HG03139 (cell line): ENCODE measurements around the gene TADA3.
A peak's percentile ranks its signal among the peaks of the same experiment; 100 is the strongest.
"Not testable (repeated sequence)": the region's sequence is repeated elsewhere in the genome, so short reads cannot be mapped to it uniquely, and the experiment has no call there.

Source experiments
- ATAC-seq: cut with Tn5 transposase; IDR thresholded peaks from one replicate; pipeline ENCODE4 v1.9.1; 2021; ENCODE audit not compliant: unreplicated experiment

TADA3 gene

DNA sequence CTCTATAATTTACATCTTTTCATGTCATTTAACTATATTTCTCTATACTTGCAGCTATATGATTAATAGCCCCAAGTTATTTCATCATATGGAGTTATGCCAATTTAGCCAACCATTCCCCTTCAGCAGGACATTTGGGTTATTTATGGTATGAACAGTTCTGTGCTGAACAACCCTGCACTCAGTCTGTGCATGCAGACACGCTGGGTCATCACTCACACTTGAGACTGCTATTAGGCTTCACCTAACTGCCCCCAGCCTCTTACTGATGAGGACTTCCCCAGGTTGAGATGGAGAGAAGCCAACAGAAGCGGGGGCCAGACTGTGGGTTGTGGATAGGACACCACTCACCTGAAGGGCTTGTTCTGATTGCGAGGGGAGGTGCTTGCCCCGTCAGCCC lies 7.3 kb downstream of the TADA3 start:
- ATAC-seq = no peak

DNA sequence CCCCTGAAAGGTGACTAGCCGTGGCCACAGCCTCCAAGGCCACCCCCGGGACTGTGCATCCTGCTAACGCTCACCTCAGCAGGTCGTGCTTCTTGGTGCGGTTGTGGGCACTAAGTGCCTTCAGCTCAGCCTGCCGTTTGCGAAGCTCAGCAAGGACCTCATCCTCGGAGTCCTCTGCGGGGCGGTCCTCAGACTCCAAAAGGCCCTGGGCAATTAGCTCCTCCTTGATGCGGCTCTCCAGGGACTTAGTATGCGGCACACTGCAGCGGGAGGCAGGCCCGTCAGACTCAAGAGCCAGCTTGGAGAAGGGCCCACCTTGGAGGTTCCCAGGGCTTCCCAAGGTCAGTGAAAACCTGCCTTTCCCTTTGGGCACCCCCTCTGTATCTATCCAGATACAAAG lies 8.3 kb downstream of the TADA3 start:
- ATAC-seq = no peak

DNA sequence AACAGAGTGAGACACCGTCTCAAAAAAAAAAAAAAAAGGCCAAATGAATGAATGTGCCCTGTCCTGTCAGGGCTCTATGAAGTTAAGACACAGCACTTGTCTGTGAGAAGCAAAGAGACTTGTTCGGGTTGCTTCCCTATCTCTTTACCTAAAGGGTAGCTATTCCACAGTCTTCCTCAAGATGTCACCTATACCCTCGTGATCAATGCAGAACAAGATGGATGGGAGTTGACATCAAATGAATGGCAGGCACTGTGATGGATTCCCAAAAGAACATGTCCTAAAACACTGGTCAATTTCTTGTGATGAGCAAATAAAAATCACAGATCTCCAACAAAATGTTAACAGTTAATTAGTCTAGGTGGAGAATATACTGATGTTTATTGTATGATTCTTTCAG lies 9.5 kb downstream of the TADA3 start:
- no peak for ATAC-seq

DNA sequence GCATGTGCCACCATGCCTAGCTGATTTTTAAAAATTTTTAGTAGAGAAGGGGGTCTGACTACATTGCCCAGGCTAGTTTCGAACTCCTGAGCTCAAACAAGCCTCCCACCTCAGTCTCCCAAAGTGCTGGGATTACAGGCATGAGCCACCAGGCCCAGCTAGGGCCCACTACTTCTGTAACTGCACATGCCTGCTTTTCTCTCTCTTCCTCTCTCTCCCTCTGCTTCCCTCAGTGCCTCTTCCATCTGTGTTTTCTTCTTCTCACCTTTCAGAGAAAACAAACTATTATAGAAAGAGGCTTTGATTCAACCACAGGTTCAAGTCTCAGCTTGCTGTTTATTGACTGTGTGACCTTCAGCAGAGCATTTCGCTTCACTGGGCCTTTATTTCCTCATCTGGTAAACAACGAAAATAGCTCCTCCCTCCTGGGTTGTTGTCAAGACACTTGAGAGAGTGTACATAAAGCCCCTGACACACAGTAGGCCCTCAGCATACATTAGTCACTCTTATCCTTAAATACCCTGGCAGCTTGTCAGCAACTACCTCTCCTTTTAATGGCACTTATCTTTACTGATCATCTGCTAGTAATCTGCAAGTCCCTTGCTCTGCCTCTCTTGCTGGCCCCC lies 10.2 kb downstream of the TADA3 start:
- ATAC-seq = no peak

DNA sequence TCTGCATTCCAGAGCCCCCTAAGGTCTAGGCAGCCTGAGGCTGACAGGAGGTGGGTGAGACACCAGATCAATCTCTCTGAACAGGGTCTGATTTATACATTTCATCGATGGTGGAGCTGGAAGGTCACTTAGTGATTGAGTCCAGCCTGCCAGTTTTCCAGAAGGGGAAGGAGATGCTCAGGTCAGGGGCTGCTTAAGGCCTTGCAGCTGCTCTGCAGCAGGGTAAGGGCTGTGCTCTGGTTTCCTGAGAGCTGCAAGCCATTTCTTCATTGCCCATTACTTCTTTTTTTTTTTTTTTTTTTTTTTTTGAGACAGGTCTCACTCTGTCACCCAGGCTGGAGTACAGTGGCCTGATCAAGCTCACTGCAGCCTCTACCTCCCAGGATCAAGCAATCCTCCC lies 10.7 kb downstream of the TADA3 start:
- ATAC-seq = no peak

DNA sequence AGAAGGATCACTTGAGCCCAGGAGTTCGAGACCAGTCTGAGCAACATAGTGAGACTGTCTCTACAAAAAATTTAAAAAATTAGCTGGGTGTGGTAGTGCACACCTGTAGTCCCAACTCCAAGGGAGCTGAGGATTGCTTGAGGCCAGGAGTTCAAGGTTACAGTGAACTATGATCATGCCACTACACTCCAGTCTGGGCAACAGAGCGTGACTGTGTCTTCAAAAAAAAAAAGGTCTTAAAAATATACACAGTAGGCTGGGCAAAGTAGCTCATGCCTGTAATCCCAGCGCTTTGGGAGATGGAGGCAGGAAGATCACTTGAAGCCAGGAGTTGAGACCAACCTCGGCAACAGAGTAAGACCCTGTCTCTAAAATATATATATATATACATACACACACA lies 11.4 kb downstream of the TADA3 start:
- ATAC-seq = no peak

DNA sequence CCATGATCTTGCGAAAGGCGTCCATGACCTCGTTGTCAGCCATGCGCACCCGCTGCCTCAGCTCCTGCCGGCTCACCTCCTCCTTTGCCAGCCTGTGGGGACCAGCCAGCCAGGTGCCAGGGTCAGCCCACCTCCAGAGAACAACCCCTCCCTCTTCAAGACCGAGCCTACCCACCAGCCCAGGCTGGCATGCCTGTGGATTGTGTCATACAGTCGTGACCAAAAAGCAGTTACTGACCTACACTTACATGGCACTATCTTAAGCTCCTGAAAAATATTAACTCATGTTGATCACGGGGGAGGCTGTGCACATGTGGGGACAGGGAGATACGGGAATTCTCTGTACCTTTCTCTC lies 11.8 kb downstream of the TADA3 start:
- ATAC-seq = no peak

DNA sequence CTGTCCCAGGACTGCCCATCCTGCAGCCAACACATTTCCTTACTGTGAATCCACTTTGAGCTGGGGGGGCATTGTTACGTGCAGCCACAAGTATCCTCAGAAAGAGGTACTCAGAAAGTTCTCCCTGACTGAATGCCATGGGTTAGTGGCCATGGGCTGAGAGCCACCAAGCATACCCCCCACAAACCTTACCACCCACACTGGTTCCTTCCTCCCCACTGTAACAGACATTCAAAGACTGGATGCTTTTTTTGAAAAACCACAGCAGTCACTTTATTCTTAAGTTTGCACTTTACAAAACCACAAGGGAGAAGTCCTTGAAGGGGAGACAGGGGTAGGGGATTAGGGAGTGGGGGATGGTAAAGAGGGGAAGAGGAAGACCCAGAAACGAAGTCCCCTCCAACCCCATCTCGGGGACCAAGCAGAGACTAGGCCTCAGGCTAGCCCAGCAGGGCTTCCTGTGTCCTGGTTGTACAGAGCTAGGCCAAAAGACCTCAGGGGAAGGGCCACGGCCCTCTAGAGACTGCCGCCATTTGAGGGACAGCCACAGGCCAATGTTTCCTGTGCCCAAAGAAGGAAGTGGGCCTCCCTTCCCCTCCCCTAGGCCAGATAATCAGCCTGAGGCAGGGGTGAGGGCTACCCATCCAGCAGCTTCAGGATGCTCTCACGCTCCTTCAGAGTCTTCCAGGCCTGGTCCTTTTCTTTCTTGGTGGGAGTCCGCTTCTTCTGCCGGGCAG lies 12.4 kb downstream of the TADA3 start:
- ATAC-seq = peak; percentile 72

DNA sequence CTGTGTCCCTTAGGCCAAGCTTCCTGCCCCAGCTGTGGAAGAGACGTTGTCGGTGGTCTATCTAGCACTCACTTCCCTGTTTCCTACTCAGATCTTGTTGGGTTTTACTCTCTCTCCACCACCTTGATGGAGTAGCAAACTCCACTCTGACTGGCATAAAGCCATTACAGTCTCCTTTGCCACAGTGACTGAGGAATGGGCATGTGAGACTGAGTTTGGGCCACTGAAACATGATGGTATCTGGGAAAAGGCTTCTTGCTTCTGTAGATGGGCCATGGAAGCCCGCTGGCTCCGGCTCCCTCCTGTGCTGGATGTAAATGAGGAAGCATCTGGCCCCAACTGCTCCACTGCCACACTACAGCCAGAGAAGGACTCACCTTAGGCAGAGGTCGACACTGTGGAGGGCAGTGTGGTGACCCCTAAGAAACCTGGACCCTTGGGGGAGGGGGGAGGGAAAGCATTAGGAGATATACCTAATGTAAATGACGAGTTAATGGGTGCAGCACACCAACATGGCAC lies 13.1 kb downstream of the TADA3 start:
- ATAC-seq = no peak

DNA sequence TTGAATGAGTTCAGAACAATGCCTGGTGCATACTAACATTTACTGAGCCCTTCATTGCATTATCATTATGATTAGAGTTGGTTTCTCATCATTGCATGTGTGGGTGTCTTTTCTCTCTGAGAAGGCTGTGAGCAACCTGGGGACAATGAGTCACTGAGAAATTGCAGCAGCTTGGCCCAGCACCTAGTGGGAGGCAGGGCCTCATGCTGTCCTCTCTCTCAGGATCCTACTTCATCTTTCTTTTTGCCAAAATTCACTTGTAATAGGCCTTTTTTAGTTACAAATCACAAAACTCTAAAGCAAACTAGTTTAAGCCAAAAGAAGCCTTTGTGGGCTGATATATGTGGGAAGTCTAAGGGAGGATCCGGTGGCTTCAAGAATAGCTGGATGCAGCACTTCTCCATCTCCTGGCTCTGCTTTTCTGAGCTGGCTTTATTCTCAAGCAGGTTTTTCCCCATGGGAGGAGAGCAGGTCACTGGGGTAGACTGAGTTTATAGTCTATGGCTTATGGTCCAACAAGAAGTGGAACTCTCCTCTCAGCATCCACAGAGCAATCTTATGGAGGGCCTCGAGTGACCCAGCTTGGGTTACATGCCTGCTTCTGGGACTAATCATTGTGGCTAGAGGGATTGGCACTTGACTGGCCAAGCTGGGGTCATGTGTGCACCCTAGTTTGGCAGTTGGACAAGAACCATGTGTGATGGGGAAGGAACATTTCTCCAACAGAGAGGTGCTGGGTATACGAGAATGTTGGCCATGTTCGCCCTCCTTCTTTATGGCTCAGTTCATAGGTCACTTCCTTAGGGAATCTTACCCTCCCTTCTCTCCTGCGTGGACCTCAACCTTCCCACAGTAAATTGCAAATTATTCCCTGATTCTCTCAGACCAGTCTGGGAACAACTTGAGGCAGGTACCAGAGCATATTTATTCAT lies 13.9 kb downstream of the TADA3 start:
- no peak for ATAC-seq

DNA sequence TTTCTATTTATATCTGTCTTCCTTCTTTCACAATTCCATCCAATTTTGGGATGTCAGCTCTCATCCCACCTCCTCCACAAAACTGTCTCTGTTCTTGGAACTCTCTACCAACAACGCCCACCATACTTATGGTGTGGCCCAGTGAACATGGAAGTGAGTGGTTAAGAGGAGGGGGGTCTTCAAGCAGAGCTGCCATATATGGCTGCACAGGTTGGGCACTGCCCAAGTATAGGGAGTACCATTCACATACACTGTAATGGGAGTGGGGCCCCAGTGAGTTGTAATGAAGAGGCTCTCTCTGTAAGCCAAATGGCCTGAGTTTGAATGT lies 14.6 kb downstream of the TADA3 start:
- ATAC-seq = no peak

DNA sequence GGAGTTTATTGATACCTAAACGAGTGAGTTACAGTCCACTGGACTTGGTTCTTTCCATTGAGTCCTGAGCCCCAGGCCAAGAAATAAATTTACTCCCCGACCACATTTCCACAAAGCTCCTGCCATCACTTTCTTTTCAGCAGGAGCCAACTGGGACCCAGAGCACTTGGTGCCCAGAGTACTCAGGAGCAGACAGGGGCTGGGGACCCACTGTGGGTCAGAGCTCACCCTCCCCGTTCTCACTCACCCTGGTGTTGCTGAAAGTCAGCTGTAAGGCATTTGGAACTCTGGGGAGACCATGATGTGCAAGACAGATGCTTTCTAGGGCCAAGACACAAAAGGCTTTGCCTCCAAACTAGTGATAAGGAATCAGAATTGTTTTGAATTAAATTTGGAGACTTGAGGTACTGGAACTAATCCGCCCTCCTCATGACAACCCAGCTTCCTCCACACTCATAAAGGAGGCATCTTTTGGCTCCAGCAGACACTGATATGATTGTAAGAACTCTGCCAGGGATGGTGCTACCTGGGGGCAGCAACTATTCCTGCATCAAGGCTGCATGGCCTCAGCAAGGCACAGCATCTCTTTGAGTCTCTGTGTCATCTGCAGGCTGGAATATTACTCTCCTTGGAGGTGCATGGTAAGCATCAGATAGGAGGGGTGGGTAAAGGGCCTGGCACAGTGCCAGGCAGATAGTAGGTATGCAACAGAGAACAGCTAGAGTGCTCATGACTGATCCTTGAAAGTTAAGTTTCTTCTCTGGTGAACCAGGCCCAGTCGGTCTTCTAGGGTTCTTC lies 15.2 kb downstream of the TADA3 start:
- ATAC-seq = no peak

DNA sequence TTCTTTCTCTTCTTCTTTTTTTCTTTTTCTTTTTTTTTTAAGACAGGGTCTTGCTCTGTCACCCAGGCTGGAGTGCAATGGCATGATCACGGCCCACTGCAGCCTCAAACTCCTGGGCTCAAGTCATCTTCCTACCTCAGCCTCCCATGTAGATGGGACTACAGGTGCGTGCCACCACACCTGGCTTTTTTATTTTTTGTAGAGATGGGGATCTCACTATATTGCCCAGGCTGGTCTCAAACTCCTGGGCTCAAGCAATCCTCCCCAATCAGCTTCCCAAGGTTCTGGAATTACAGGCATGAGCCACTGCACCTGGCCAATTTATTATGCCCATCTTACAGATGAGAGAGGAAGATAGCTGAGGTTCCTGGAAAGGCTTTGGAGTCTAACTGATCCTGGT lies 21.3 kb downstream of the TADA3 start:
- ATAC-seq = not testable (repeated sequence)

DNA sequence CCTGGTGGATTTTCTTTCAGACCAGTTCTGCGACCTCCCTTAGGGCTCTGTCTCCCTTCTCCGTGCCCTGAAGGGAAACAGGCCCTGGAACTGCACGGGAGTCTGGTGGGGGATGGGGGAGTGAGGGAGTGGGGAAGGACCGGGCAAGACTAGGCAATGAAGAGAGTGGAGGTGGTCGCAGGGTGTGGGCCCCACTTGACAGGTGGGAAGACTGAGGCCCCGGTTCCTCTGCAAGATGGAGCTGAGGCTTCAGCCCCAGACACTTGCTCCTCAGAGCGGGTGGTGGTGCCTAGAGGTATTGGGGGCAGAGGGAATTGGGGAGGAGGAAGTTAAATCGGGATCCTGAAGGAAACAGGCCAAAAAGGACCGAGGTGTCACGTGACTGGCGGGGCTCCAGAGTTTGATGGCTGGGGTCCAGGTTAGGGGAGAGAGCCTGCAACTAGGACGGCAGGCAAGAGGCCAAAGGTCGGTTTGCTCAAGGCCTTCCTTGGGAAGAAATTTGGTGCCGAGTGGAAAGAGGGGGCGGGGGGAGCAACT lies 21.9 kb downstream of the TADA3 start:
- no peak for ATAC-seq

DNA sequence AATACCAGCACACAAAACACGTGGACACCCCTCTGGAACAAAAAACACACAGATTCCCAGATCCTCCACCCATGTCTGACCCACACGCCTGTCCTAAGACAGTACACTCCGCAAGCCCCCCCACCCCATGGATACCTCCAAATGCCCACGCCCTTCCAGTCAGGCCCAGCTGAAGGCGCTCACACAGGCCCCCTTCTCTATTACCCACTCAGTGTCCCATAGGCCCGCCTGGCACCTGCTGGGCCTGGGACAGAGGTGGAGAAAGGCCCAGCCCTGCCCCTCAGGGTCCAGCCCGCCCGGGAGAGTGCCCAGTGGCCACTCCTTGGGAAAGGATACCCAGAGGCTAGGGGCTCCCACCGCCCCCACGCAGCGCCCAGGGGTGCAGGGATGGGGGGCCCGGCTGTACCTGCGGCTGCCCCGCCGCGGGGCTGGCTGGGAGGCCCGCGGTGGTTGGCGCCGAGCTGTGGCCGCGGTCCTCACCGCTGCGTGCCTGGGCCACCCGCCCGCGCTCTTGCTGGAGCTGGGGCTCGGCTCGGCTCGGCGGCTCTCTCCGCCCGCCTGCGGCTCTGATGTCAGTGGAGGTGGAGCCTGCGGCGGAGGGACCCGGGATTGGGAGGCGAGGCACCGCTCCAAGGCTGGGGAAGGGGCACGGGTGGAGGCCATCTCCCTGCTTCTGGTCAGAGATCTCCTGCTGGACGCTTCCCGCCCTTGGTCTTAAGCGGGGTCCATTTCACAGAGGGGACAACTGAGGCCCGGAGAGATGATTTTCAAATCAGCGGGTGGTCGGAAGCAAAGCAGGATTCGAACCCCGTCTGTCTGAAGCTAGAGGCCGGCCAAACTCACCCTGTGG lies 22.6 kb downstream of the TADA3 start, which contains the start of gene CAMK1:
CAMK1 (minus strand) TSS at position 522 of the 850 bp plus-strand sequence. CDS start 2,198 bp downstream, outside the sequence.
- ATAC-seq = no peak

DNA sequence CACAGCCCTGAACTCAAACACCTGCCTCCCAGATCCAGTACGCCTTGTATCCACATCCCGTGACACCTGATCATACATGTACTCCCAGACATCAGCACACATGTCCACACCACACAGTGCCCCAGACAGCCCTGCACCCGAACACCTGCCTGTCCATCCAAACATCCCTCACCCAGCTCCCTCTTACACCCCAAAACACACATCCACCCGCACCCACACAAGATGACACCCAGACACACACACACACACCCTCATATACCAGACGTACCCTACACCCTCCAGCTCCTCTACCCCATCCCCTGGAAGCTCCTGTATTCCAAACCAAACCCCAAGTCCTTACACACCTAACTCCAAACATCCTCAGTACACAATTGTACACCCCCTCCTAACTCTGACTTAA lies 23.3 kb downstream of the TADA3 start:
- no peak for ATAC-seq

DNA sequence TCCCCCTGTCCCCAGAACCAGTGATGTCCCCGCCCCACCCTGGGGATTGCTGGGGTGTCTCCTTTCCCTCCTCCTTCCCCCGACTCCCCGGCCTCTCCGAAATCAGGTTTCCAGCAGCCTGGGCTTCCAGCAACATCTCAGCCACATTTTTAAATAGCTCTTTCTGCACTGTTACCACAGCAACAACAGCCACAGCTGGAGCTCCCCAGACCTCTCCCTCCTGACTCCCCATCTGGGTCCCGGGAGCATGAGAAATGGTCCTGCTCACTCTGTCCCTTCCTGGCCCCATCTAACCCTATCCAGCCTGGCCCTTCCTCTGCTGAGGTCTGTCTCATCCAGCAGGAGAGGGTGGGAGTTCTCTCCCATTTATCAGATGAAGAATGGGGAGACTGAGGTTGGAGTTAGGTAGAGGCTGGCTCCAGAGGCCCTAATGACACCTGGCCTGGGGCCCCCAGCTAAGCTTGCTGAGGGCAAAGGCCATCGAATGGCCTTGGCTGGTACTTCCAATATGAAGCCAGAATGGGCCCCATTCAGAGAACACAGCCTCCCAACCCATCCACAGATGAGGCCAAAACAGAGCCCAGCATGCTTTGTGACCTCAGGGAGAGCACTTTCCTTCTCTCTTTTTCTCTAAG lies 24.0 kb downstream of the TADA3 start:
- no peak for ATAC-seq

DNA sequence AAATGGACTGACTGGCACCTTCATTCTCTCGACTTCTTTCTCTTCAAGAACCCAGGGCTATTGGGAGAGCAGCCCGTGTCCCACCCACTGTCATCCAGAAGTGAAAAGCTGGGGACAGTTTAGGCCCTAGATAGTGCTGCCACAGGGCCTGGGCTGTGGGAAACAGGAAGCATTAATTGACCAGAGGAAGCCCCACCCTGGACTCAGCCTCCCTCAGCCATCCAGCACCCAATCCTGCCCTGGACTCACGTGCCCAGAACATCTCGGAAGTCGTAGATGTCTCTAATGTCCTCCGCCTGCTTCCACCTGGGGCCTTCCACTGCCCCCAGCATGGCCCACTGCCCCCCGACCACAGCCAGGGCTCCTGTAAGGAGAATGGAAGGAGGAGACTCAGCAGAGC lies 24.9 kb downstream of the TADA3 start:
- no peak for ATAC-seq

DNA sequence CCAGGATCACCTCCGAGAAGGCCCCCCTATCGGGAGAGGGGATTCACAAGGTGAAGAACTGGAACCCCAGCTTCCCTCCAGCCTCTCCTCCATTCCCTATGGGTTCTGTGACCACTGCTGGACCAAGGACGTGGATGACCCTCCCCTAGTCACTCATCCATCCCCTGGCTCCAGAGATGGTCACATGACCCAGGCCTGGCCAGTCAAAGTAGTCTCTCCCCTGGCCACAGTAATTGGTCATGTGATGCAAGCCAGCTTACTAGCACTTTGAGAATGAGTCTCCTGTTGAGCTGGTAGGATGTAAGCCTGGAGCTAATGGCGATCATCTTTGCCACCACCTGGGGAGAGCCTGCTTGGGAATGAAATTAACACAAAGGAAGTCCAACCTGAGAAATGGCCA lies 26.4 kb downstream of the TADA3 start:
- no peak for ATAC-seq
